WTC11 (cell line): ENCODE data around the gene SPINT4. TPM values are rescaled to one million over a fixed set of nuclear protein-coding genes. Genes with fewer than 3 reads are reported as not detected.

Source experiments
- ATAC-seq: fragments of 200-7000 bp; cut with Tn5 transposase; 2 replicates; pipeline ENCODE4 v1.10.0; 2021; ENCODE audit warnings: mild to moderate bottlenecking, moderate library complexity
- CTCF ChIA-PET: fragments of 300-600 bp; sonication (Branson Sonifier 250); formaldehyde crosslinking; loops from one replicate; lab custom pipeline; 2021; ENCODE audit warnings: antibody characterized with exemption; lab: Charles Lee
- POLR2A ChIA-PET: fragments of 350-600 bp; sonication (Branson Sonifier 250); formaldehyde crosslinking; loops from one replicate; lab custom pipeline; 2021; ENCODE audit warnings: antibody characterized with exemption; lab: Charles Lee
- DNase-seq: peaks from one replicate; pipeline ENCODE4 v3.0.0; 2021; ENCODE audit warnings: low spot score
- H3K27ac Mint-ChIP-seq: 2 replicates; pipeline ENCODE4 v1.8.0; 2021; ENCODE audit warnings: mixed read lengths
- H3K27me3 Mint-ChIP-seq: 2 replicates; pipeline ENCODE4 v1.8.0; 2021; ENCODE audit warnings: low read depth, mild to moderate bottlenecking, moderate library complexity, mixed read lengths
- H3K36me3 Mint-ChIP-seq: 2 replicates; pipeline ENCODE4 v1.8.0; 2021; ENCODE audit warnings: mixed read lengths
- H3K4me1 Mint-ChIP-seq: 2 replicates; pipeline ENCODE4 v1.8.0; 2022; ENCODE audit warnings: mixed read lengths
- H3K4me3 Mint-ChIP-seq: 2 replicates; pipeline ENCODE4 v1.8.0; 2021; ENCODE audit warnings: mild to moderate bottlenecking, moderate library complexity, mixed read lengths
- H3K9me3 Mint-ChIP-seq: 2 replicates; pipeline ENCODE4 v1.8.0; 2021; ENCODE audit warnings: mixed read lengths
- CREM ChIP-seq: sonication (generic); formaldehyde crosslinking; IDR thresholded peaks from 2 replicates; pipeline ENCODE4 v1.8.1; 2022; ENCODE audit warnings: mild to moderate bottlenecking, missing genetic modification reagents, moderate library complexity
- CTCF ChIP-seq: fragments of 200-600 bp; IDR thresholded peaks from 2 replicates; pipeline ENCODE4 v1.8.0; 2022; ENCODE audit warnings: antibody characterized with exemption
- ESRRA ChIP-seq: sonication (generic); formaldehyde crosslinking; IDR thresholded peaks from 2 replicates; pipeline ENCODE4 v1.8.1; 2022; ENCODE audit warnings: mild to moderate bottlenecking, missing genetic modification reagents, borderline replicate concordance
- ETV6 ChIP-seq: sonication (generic); formaldehyde crosslinking; IDR thresholded peaks from 2 replicates; pipeline ENCODE4 v1.8.1; 2022; ENCODE audit warnings: mild to moderate bottlenecking, missing genetic modification reagents
- FOXP1 ChIP-seq: sonication (generic); formaldehyde crosslinking; IDR thresholded peaks from 2 replicates; pipeline ENCODE4 v1.8.0; 2022; ENCODE audit warnings: missing genetic modification reagents, mild to moderate bottlenecking, moderate library complexity, borderline replicate concordance
- GTF2I ChIP-seq: fragments of 250-450 bp; sonication (Bioruptor Pico); conservative IDR thresholded peaks from 2 replicates; pipeline ENCODE4 v1.4.0; 2021; ENCODE audit warnings: mild to moderate bottlenecking
- IRF1 ChIP-seq: sonication (generic); formaldehyde crosslinking; IDR thresholded peaks from 2 replicates; pipeline ENCODE4 v1.8.0; 2023; ENCODE audit warnings: missing genetic modification reagents
- KAT7 ChIP-seq: sonication (generic); formaldehyde crosslinking; IDR thresholded peaks from 2 replicates; pipeline ENCODE4 v1.8.1; 2023; ENCODE audit warnings: missing genetic modification reagents, mild to moderate bottlenecking, borderline replicate concordance
- MAX ChIP-seq: sonication (generic); formaldehyde crosslinking; IDR thresholded peaks from 2 replicates; pipeline ENCODE4 v1.8.0; 2022; ENCODE audit warnings: mild to moderate bottlenecking, missing genetic modification reagents
- MXD4 ChIP-seq: fragments of 250-450 bp; sonication (Bioruptor Pico); IDR thresholded peaks from 2 replicates; pipeline ENCODE4 v1.8.0; 2021; ENCODE audit warnings: mild to moderate bottlenecking, moderate library complexity, borderline replicate concordance
- NFE2L1 ChIP-seq: sonication (generic); formaldehyde crosslinking; IDR thresholded peaks from 2 replicates; pipeline ENCODE4 v1.8.1; 2023; ENCODE audit warnings: missing genetic modification reagents
- NR1H2 ChIP-seq: sonication (generic); formaldehyde crosslinking; IDR thresholded peaks from 2 replicates; pipeline ENCODE4 v1.9.0; 2021; ENCODE audit warnings: mild to moderate bottlenecking, moderate library complexity, missing genetic modification reagents
- SMAD3 ChIP-seq: sonication (generic); formaldehyde crosslinking; IDR thresholded peaks from 2 replicates; pipeline ENCODE4 v1.8.0; 2022; ENCODE audit warnings: missing genetic modification reagents, mild to moderate bottlenecking, borderline replicate concordance
- SMAD4 ChIP-seq: sonication (generic); formaldehyde crosslinking; IDR thresholded peaks from 2 replicates; pipeline ENCODE4 v1.8.0; 2022; ENCODE audit warnings: mild to moderate bottlenecking, missing genetic modification reagents
- SOX15 ChIP-seq: fragments of 250-450 bp; sonication (Bioruptor Pico); IDR thresholded peaks from 2 replicates; pipeline ENCODE4 v1.9.0; 2021; ENCODE audit warnings: mild to moderate bottlenecking
- STAT6 ChIP-seq: sonication (generic); formaldehyde crosslinking; conservative IDR thresholded peaks from 2 replicates; pipeline ENCODE4 v1.8.1; 2023; ENCODE audit warnings: mild to moderate bottlenecking, low read depth, missing genetic modification reagents, moderate library complexity
- ZNF416 ChIP-seq: fragments of 250-450 bp; sonication (Bioruptor Pico); IDR thresholded peaks from 2 replicates; pipeline ENCODE4 v1.9.0; 2021; ENCODE audit warnings: mild to moderate bottlenecking, inconsistent platforms
- ZNF512 ChIP-seq: sonication (generic); formaldehyde crosslinking; IDR thresholded peaks from 2 replicates; pipeline ENCODE4 v1.8.1; 2022; ENCODE audit warnings: missing genetic modification reagents, borderline replicate concordance
- total RNA-seq: library from RNA; stranded (reverse); gene quantifications from 3 replicates; pipeline ENCODE4 v1.2.3, GENCODE V29; 2021

The SPINT4 gene
- total RNA-seq, 1 experiment from 2014 or later: not detected

- DNase-seq: no peak
- POLR2A ChIA-PET: no interaction called here
- Mint-ChIP-seq H3K9me3 (peaks cover 74% of the 10 kb centered on the region), H3K4me3 (no peak overlapping the region), H3K4me1 (no peaks in the 10 kb centered on the region), H3K27me3 (no peaks in the 10 kb centered on the region; the same call in none of the 2 replicates), H3K36me3 (peaks cover 65% of the 10 kb centered on the region), H3K27ac (no peak overlapping the region)
- ATAC-seq: no peak
- CTCF ChIA-PET: no interaction called here
- TF ChIP-seq CREM (CRISPR knock-in tag): no peak
- TF ChIP-seq, all 79 proteins: peak for 0
Observed at GRCh38 chr20:45732199-45732598, 10.1 kb downstream of the SPINT4 start.

- Mint-ChIP-seq H3K36me3 (peaks cover 61% of the 10 kb centered on the region), H3K4me1 (no peaks in the 10 kb centered on the region), H3K27ac (no peak overlapping the region), H3K4me3 (no peak overlapping the region), H3K27me3 (no peaks in the 10 kb centered on the region; the same call in none of the 2 replicates), H3K9me3 (peaks cover 64% of the 10 kb centered on the region)
- no peak for DNase-seq
- CTCF ChIA-PET: no interaction called here
- POLR2A ChIA-PET: no interaction called here
- no peak for ATAC-seq
- no peak for TF ChIP-seq MAX
Observed at GRCh38 chr20:45735552-45735951, 13.4 kb downstream of the SPINT4 start.

- ChIA-PET CTCF (no interaction called here), POLR2A (no interaction called here)
- peaks cover 58% of the 10 kb centered on the region for H3K36me3 Mint-ChIP-seq
- H3K4me1 Mint-ChIP-seq: no peaks in the 10 kb centered on the region
- peaks cover 61% of the 10 kb centered on the region for H3K9me3 Mint-ChIP-seq
- no peaks in the 10 kb centered on the region; the same call in none of the 2 replicates for H3K27me3 Mint-ChIP-seq
- no peak overlapping the region for H3K27ac Mint-ChIP-seq
- no peak for ATAC-seq
- no peak for DNase-seq
- H3K4me3 Mint-ChIP-seq: no peak overlapping the region
- no peak for TF ChIP-seq ZNF416 (CRISPR knock-in tag)
- no peak for TF ChIP-seq NFE2L1 (CRISPR knock-in tag)
- no peak for TF ChIP-seq NR1H2 (CRISPR knock-in tag)
- TF ChIP-seq, all 79 proteins: peak for 0
Observed at GRCh38 chr20:45735988-45736387, 13.8 kb downstream of the SPINT4 start.

GRCh38 chr20:45742596-45742995 lies 20.4 kb downstream of the SPINT4 start:
- no peak for ATAC-seq
- Mint-ChIP-seq H3K4me1 (no peaks in the 10 kb centered on the region), H3K4me3 (no peak overlapping the region), H3K27me3 (no peaks in the 10 kb centered on the region), H3K9me3 (peaks cover 8% of the 10 kb centered on the region), H3K36me3 (peaks cover 5% of the 10 kb centered on the region), H3K27ac (no peak overlapping the region)
- ChIA-PET POLR2A (no interaction called here), CTCF (interaction anchor here (0.5 kb wide), 1 partner anchor 11 kb away, joined by 3 read pairs; no protein-coding TSS in a partner anchor)
- TF ChIP-seq MXD4 (CRISPR knock-in tag): no peak
- TF ChIP-seq ESRRA: no peak
- TF ChIP-seq NFE2L1 (CRISPR knock-in tag): no peak
- TF ChIP-seq FOXP1 (CRISPR knock-in tag): no peak
- TF ChIP-seq ETV6 (CRISPR knock-in tag): no peak
- no peak for TF ChIP-seq GTF2I (CRISPR knock-in tag)
- TF ChIP-seq IRF1 (CRISPR knock-in tag): no peak
- DNase-seq: no peak

GRCh38 chr20:45745015-45745414 lies 22.9 kb downstream of the SPINT4 start:
- Mint-ChIP-seq H3K4me3 (no peak overlapping the region), H3K27ac (no peak overlapping the region), H3K4me1 (no peaks in the 10 kb centered on the region), H3K36me3 (no peaks in the 10 kb centered on the region), H3K9me3 (peaks cover 7% of the 10 kb centered on the region), H3K27me3 (no peaks in the 10 kb centered on the region)
- POLR2A ChIA-PET: no interaction called here
- no peak for TF ChIP-seq SMAD4 (CRISPR knock-in tag)
- TF ChIP-seq CTCF: no peak
- TF ChIP-seq SMAD3 (CRISPR knock-in tag): no peak
- no peak for TF ChIP-seq SOX15 (CRISPR knock-in tag)
- no peak for TF ChIP-seq KAT7
- TF ChIP-seq ZNF512 (CRISPR knock-in tag): no peak
- TF ChIP-seq STAT6 (CRISPR knock-in tag): no peak
- CTCF ChIA-PET: no interaction called here
- ATAC-seq (no peak), DNase-seq (no peak)
